ENCODE measurements around the gene ZNF710.

DNA sequence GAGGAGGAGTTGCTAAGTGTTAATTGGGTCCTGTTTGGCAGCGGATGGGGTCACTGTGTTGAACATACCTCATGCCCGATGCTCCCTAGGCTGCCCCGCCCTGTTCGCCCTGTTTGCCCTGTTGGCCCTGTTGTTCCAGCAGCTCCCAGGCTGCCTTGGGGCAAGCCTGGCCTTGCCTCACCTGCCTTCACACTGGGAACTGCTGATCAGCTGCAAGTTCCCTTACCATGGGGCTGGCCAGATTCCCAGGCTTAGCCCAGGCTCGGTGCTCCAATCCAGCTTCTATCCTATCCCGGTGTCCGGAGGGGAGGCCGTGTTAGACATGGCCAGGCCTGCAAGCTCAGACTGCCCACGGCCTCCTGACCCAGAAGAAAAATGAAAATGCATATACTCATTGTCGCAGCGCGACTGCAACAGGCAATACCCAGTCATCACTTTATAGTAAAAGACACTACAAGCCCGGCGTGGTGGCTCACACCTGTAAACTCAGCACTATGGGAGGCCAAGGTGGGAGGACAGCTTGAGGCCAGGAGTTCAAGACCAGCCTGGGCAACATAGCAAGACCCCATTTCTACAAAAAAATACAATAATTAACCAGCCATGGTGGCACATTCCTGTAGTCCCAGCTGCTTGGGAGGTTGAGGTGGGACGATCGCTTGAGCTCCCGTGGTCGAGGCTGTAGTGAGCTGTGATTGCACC is 42.9 kb upstream of the ZNF710 start:
- TF ChIP-seq, protein P1, sequence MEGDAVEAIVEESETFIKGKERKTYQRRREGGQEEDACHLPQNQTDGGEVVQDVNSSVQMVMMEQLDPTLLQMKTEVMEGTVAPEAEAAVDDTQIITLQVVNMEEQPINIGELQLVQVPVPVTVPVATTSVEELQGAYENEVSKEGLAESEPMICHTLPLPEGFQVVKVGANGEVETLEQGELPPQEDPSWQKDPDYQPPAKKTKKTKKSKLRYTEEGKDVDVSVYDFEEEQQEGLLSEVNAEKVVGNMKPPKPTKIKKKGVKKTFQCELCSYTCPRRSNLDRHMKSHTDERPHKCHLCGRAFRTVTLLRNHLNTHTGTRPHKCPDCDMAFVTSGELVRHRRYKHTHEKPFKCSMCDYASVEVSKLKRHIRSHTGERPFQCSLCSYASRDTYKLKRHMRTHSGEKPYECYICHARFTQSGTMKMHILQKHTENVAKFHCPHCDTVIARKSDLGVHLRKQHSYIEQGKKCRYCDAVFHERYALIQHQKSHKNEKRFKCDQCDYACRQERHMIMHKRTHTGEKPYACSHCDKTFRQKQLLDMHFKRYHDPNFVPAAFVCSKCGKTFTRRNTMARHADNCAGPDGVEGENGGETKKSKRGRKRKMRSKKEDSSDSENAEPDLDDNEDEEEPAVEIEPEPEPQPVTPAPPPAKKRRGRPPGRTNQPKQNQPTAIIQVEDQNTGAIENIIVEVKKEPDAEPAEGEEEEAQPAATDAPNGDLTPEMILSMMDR (conservative IDR thresholded peaks at IDR 0.05; ENCODE audit: low read depth, low read length), result no peak
- no peak for TF ChIP-seq POLR2A (IDR thresholded peaks at IDR 0.05; ENCODE audit: low read depth, low read length)
- no peak for TF ChIP-seq RFX5 (IDR thresholded peaks at IDR 0.05; ENCODE audit: low read depth, low read length)
- TF ChIP-seq BHLHE40 (IDR thresholded peaks at IDR 0.05; ENCODE audit: low read depth, low read length), result no peak
- no peak for TF ChIP-seq CHD1 (IDR thresholded peaks at IDR 0.05; ENCODE audit: low read depth, low read length)
